ENCODE data around the gene LNP1.
A peak's percentile ranks its signal among the peaks of the same experiment; 100 is the strongest.

The LNP1 gene

DNA sequence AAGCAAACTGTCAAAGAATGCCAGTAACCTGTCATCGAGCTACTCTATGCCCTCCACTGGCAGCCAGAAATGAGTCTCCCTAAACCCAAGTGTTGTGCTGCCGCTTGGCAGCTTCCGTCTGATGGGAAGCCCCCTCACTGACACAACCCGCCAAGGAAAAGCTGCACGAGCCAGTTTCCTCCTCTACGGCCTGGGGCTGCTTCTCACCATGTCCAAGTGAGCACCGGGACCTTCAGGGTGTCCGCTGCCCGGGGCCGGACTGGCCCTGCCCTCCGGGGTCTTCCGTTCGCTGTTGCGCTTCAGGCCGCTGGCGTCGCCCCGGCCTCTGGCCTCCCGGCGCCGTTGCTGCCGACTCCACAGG is 940 bp upstream of the LNP1 start:
- peak; percentile 15 for DNase-seq

- peak; percentile 34 for DNase-seq
These were observed 319 bp downstream of the LNP1 start for GRCh38 chr3:100401674-100402041.

GRCh38 chr3:100402256-100402655 is 917 bp downstream of the LNP1 start:
- no peak for DNase-seq

- DNase-seq = no peak
These were observed 1.6 kb downstream of the LNP1 start for GRCh38 chr3:100402891-100403290.

- no peak for DNase-seq
These were observed 2.3 kb downstream of the LNP1 start for GRCh38 chr3:100403362-100404249.

- no peak for DNase-seq
These were observed 2.9 kb downstream of the LNP1 start for GRCh38 chr3:100404250-100404548.

DNA sequence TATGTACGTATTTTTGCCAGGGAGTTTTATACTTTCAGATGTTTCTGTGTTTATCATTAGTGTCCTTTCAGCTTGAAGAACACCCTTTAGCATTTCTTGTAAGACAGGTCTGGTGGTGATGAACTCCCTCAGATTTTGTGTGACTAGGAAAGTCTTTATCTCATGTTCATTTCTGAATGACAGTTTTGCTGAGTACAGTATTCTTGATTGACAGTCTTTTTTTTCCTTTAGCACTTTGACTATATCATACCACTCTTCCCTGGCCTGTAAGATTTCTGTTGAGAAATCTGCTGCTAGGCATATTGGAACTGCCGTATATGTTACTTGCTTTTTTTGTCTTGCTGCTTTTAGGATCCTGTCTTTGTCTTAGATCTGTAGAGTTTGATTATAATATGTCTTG is 5.8 kb downstream of the LNP1 start:
- DNase-seq = no peak

DNA sequence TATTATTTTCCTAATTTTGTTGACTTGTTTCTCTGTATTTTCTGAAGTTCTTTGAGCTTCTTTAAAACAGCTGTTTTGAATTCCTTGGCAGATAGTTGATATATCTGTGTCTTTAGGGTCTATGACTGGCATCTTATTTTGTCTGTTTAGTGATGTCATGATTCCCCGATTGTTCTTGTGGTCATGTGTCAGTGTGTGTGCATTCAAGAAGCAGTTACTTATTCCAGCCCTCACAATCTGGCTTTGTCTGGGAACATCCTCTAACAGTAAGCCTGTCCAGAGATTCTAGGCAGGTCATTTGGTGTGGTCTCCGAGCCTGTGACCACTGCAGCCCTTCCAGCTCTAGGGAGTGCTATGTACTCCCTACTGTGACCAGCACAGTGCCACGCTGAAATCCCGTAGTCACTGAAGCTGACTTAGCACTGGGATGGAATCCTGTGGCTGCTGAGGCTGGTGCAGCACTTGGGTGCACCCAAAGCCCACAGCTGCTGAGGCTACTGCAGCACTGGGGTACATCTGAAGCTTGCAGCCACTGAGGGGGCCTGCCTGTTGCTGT is 6.7 kb downstream of the LNP1 start:
- no peak for DNase-seq

DNA sequence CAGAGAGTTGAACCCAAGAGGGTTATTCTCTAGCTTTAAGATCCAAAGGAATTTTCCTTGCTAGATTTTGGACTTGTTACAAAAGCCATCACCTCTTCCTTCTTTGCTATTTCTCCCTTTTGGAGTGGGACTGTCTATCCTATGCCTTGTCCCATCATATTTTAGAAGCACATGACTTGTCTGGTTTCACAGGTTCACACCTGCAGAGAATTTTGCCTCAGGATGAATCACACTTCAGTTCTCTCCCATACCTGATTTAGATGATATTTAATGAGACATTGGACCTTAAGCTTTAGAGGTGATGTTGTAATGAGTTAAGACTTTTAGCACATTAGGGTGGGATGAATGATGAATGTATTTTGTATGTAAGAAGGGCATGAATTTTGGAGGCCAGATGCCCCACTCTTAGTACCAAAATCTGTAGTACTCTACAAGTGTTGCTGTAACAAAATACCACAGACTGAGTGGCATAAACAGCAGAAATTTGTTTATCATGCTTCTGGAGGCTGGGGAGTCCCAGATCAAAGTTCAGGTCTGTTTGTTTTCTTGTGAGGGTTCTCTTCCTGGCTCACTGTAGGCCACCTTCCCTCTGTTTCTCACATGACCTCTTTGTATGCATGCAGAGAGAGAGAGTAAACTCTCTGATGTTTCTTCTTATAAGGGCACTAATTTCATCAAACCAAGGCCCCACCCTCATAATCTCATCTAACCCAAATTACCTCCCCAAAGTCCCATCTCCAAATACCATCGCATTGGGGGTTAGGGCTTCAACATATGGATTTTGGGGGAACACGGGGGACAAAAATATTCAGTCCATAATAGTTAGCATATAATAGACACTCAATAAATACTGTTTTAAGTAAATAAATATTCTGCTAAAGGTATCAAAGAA is 10.0 kb downstream of the LNP1 start:
- DNase-seq = no peak

- no peak for DNase-seq
These were observed 11.7 kb downstream of the LNP1 start for GRCh38 chr3:100412912-100413590.

GRCh38 chr3:100413613-100414012 is 12.3 kb downstream of the LNP1 start:
- no peak for DNase-seq

DNA sequence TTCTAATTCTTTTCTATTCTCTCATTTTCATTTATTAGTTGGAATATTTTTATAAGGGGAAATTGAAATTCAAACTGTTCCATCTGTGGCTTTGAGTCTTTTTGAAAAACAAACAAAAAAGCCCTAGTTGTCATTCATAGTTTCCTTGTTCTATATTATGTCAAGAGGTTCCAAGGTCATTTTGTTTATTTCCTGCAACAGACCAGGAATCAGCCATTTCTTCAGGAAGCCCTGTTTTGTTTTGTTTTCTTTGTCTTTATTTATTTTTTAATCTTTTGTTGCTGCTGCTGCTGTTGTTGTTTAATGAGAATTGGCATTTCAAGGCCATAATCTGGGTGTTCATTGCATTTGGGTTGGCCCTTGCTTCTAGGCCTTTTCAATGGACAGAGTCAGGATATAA is 14.8 kb downstream of the LNP1 start:
- DNase-seq = no peak

GRCh38 chr3:100416863-100417262 is 15.5 kb downstream of the LNP1 start:
- DNase-seq = no peak

DNA sequence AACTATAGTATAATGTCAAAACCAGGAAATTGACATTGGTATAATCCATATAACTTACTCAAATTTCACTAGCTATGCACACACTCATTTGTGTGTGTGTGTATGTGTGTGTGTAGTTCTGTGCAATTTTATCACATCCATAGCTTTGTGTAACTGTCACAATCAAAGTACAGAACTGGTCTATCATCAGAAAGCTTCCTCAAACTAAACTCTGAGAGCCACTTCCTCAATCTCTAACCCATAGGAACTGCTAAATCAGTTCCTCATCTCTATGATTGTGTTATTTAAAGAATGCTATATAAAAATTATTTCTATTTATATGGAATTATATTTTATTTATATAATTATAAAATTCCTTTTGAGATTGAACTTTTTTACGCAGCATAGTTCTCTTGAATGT is 18.1 kb downstream of the LNP1 start:
- DNase-seq = no peak

DNA sequence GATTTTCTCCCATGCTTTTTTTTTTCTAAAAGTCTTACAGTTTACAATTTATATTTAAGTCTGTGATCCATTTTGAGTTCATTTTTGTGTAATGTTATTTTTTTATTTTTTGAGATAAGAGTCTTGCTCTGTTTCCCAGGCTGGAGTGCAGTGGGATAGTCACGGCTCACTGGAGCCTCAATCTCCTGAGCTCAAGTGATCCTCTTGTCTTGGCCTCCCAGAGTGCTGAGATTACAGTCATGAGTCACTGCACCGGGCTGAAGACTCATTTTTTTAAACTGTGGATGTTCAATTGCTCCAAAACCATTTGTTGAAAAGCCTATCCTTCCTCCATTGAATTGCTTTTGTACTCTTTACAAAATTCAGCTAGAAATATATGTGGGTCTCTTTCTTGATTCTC is 19.5 kb downstream of the LNP1 start:
- no peak for DNase-seq

- no peak for DNase-seq
These were observed 22.3 kb downstream of the LNP1 start for GRCh38 chr3:100423611-100424010.

DNA sequence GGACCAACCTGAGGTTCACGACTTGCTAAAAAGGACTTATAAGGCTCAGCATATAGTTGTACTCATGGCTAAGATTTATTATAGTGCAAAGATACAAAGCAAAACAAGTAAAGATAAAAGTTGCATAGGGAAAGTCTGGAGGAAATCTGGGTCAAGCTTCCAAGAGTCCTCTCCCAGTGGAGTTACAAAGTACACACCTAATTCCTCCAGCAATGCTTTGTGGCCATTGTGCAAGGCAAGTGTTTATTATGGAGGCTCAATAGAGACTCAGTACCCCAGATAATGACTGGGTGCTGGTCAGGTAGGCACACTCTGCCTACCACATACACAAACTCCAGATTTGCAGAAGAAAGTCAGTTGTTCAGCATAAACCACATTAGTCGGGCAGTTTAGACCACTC is 22.9 kb downstream of the LNP1 start:
- DNase-seq = no peak

- DNase-seq = no peak
These were observed 24.0 kb downstream of the LNP1 start for GRCh38 chr3:100425316-100425715.

- DNase-seq = no peak
These were observed 24.8 kb downstream of the LNP1 start for GRCh38 chr3:100426067-100426682.

- DNase-seq = no peak
These were observed 26.4 kb downstream of the LNP1 start for GRCh38 chr3:100427699-100428098.

GRCh38 chr3:100429187-100429716 is 27.9 kb downstream of the LNP1 start:
- DNase-seq = no peak

GRCh38 chr3:100436951-100437350 is 35.6 kb downstream of the LNP1 start:
- DNase-seq = no peak

Measured in activated CD4-positive, alpha-beta T cell treated with anti-CD3 and anti-CD28 coated beads, Interleukin-2, amount 50 U/mL, for 1 hour (primary cell).